Activated T-cell treated with anti-CD3 and anti-CD28 coated beads, Interleukin-2, amount 50 U/mL, for 48 hours (primary cell): Measurements from ENCODE around the gene MDFI.

Experiments used
- DNase-seq, 2 experiments: peaks; one replicate each; pipeline ENCODE4 v3.0.0-alpha.2; 2020

The MDFI gene

GRCh38 chr6:41690541-41691330, 52.5 kb downstream of the MDFI start:
- no peak for DNase-seq

- DNase-seq = no peak
Observed at GRCh38 chr6:41691426-41692079, 53.3 kb downstream of the MDFI start.

- DNase-seq = no peak
Observed at GRCh38 chr6:41692080-41692675, 53.9 kb downstream of the MDFI start.

GRCh38 chr6:41692730-41693129, 54.5 kb downstream of the MDFI start:
- DNase-seq = no peak

GRCh38 chr6:41693281-41694240, 55.3 kb downstream of the MDFI start:
- DNase-seq = no peak

- no peak for DNase-seq
Observed at GRCh38 chr6:41694815-41695526, 56.7 kb downstream of the MDFI start.

- DNase-seq = no peak
Observed at GRCh38 chr6:41695825-41696224, 57.6 kb downstream of the MDFI start.

- no peak for DNase-seq
Observed at GRCh38 chr6:41696788-41697187, 58.5 kb downstream of the MDFI start.

GRCh38 chr6:41697861-41698781, 59.9 kb downstream of the MDFI start:
- no peak for DNase-seq

- no peak for DNase-seq
Observed at GRCh38 chr6:41699063-41699462, 60.8 kb downstream of the MDFI start.

- no peak for DNase-seq
Observed at GRCh38 chr6:41700463-41701347, 62.4 kb downstream of the MDFI start.

- DNase-seq = no peak
Observed at GRCh38 chr6:41702089-41702745, 63.9 kb downstream of the MDFI start.

GRCh38 chr6:41702771-41703494, 64.7 kb downstream of the MDFI start:
- no peak for DNase-seq
